Karpas-422 (cell line): ENCODE results near the gene IZUMO2. TPM values are rescaled to one million over a fixed set of nuclear protein-coding genes. Genes with fewer than 3 reads are reported as not detected.

ENCODE experiments used
- DNase-seq: peaks from one replicate; pipeline ENCODE4 v3.0.0-alpha.2; 2015
- H2AFZ ChIP-seq: fragments of 200-600 bp; sonication (generic); 2 replicates; pipeline ENCODE4 v1.6.1; 2014; ENCODE audit warnings: antibody characterized with exemption, low read length, mixed read lengths
- H3K27ac ChIP-seq: fragments of 200-600 bp; sonication (generic); 2 replicates; pipeline ENCODE4 v1.5.1; 2014; ENCODE audit warnings: mild to moderate bottlenecking, low read length, moderate library complexity
- H3K27me3 ChIP-seq: fragments of 200-600 bp; sonication (generic); 2 replicates; pipeline ENCODE4 v1.6.1; 2014; ENCODE audit warnings: low read length, mixed read lengths
- H3K36me3 ChIP-seq: fragments of 200-600 bp; sonication (generic); 2 replicates; pipeline ENCODE4 v1.6.1; 2014; ENCODE audit warnings: low read length, mixed read lengths; ENCODE audit not compliant: insufficient read depth
- H3K4me1 ChIP-seq: fragments of 200-600 bp; sonication (generic); 2 replicates; pipeline ENCODE4 v1.6.1; 2014; ENCODE audit warnings: mild to moderate bottlenecking, low read length, mixed read lengths
- H3K4me2 ChIP-seq: fragments of 200-600 bp; sonication (generic); 2 replicates; pipeline ENCODE4 v1.6.1; 2014; ENCODE audit warnings: low read length, low read depth, mild to moderate bottlenecking; ENCODE audit not compliant: poor library complexity, severe bottlenecking
- H3K4me3 ChIP-seq: fragments of 200-600 bp; sonication (generic); 2 replicates; pipeline ENCODE4 v1.5.1; 2014; ENCODE audit warnings: mild to moderate bottlenecking, antibody characterized with exemption, low read length, mixed read lengths
- H3K79me2 ChIP-seq: fragments of 200-600 bp; sonication (generic); 2 replicates; pipeline ENCODE4 v1.6.1; 2014; ENCODE audit warnings: mild to moderate bottlenecking, low read length, mixed read lengths
- H3K9ac ChIP-seq: fragments of 200-600 bp; sonication (generic); 2 replicates; pipeline ENCODE4 v1.6.0; 2014; ENCODE audit warnings: low read length
- H3K9me2 ChIP-seq: fragments of 200-600 bp; sonication (generic), shearing (Covaris generic); replicated peaks from 2 replicates; pipeline ENCODE4 v1.6.0; 2014; ENCODE audit warnings: mild to moderate bottlenecking, low read length, moderate library complexity; ENCODE audit not compliant: insufficient read depth
- H3K9me3 ChIP-seq: fragments of 300-700, 200-600 bp; sonication (generic); 2 replicates; pipeline ENCODE4 v1.6.1; 2014; ENCODE audit warnings: low read length, mixed read lengths
- H4K20me1 ChIP-seq: fragments of 200-600 bp; sonication (generic); 2 replicates; pipeline ENCODE4 v1.6.1; 2014; ENCODE audit warnings: mild to moderate bottlenecking, antibody characterized with exemption, low read length, low read depth; ENCODE audit not compliant: insufficient read depth
- total RNA-seq: library from RNA; depleted of rRNA; stranded (reverse); fragments of >200 nt; shearing (Covaris generic); gene quantifications from 2 replicates; pipeline ENCODE4 v1.2.3, GENCODE V29; 2014; ENCODE audit warnings: low replicate concordance

Gene IZUMO2
- total RNA-seq, 1 experiment from 2014 or later, result not detected

GRCh38 chr19:50178320-50178719 is 15.2 kb upstream of the IZUMO2 start:
- H3K9me3 ChIP-seq, result peaks cover 3% of the 10 kb centered on the region; the same call in 1 of the 2 replicates
- no peaks in the 10 kb centered on the region for H3K79me2 ChIP-seq
- H3K27me3 ChIP-seq, result no peaks in the 10 kb centered on the region; the same call in 1 of the 2 replicates
- H3K4me2 ChIP-seq, result no peak overlapping the region
- no peak overlapping the region for H3K27ac ChIP-seq
- H3K4me1 ChIP-seq, result no peaks in the 10 kb centered on the region
- no peak for DNase-seq
- no peak overlapping the region for H2AFZ ChIP-seq
- H3K9me2 ChIP-seq, result no peaks in the 10 kb centered on the region
- no peaks in the 10 kb centered on the region for H4K20me1 ChIP-seq
- H3K36me3 ChIP-seq, result no peaks in the 10 kb centered on the region
- H3K9ac ChIP-seq, result no peak overlapping the region
- no peak overlapping the region for H3K4me3 ChIP-seq

- Histone ChIP-seq H3K36me3 (no peaks in the 10 kb centered on the region), H3K9ac (no peak overlapping the region), H3K27me3 (no peaks in the 10 kb centered on the region; the same call in 1 of the 2 replicates)
Measured at GRCh38 chr19:50176775-50177174, 13.7 kb upstream of the IZUMO2 start.

GRCh38 chr19:50175924-50176323 is 12.8 kb upstream of the IZUMO2 start:
- Histone ChIP-seq H3K9ac (no peak overlapping the region), H2AFZ (no peak overlapping the region; the same call in 1 of the 2 replicates), H3K4me2 (no peak overlapping the region)

More at GRCh38 chr19:50176775-50177174, 13.7 kb upstream of the IZUMO2 start:
- Histone ChIP-seq H3K4me2 (no peak overlapping the region), H3K27ac (no peak overlapping the region), H2AFZ (no peak overlapping the region), H3K9me3 (peaks cover 3% of the 10 kb centered on the region; the same call in 1 of the 2 replicates), H3K4me1 (no peaks in the 10 kb centered on the region), H3K9me2 (no peaks in the 10 kb centered on the region), H3K79me2 (no peaks in the 10 kb centered on the region), H4K20me1 (no peaks in the 10 kb centered on the region), H3K4me3 (no peak overlapping the region)
- DNase-seq, result no peak

GRCh38 chr19:50174100-50174793 is 11.2 kb upstream of the IZUMO2 start:
- no peak overlapping the region for H3K9ac ChIP-seq
- no peak overlapping the region for H2AFZ ChIP-seq
- H3K79me2 ChIP-seq, result no peaks in the 10 kb centered on the region
- H3K4me1 ChIP-seq, result no peaks in the 10 kb centered on the region
- H3K9me3 ChIP-seq, result peaks cover 3% of the 10 kb centered on the region; the same call in 1 of the 2 replicates
- no peak overlapping the region for H3K4me2 ChIP-seq
- H3K27me3 ChIP-seq, result no peaks in the 10 kb centered on the region; the same call in 1 of the 2 replicates
- no peaks in the 10 kb centered on the region for H3K36me3 ChIP-seq
- no peak overlapping the region for H3K27ac ChIP-seq
- H3K9me2 ChIP-seq, result no peaks in the 10 kb centered on the region
- no peak for DNase-seq
- no peaks in the 10 kb centered on the region for H4K20me1 ChIP-seq
- H3K4me3 ChIP-seq, result no peak overlapping the region

More at GRCh38 chr19:50175924-50176323, 12.8 kb upstream of the IZUMO2 start:
- no peak overlapping the region for H3K27ac ChIP-seq
- peaks cover 3% of the 10 kb centered on the region; the same call in 1 of the 2 replicates for H3K9me3 ChIP-seq
- H3K27me3 ChIP-seq, result no peaks in the 10 kb centered on the region; the same call in 1 of the 2 replicates
- DNase-seq, result no peak
- H4K20me1 ChIP-seq, result no peaks in the 10 kb centered on the region
- no peak overlapping the region for H3K4me3 ChIP-seq
- H3K4me1 ChIP-seq, result no peaks in the 10 kb centered on the region
- no peaks in the 10 kb centered on the region for H3K79me2 ChIP-seq
- H3K9me2 ChIP-seq, result no peaks in the 10 kb centered on the region
- H3K36me3 ChIP-seq, result no peaks in the 10 kb centered on the region

GRCh38 chr19:50173127-50173526 is 10.0 kb upstream of the IZUMO2 start:
- no peaks in the 10 kb centered on the region for H3K79me2 ChIP-seq
- H3K9me2 ChIP-seq, result no peaks in the 10 kb centered on the region
- no peaks in the 10 kb centered on the region for H3K4me1 ChIP-seq
- no peaks in the 10 kb centered on the region for H4K20me1 ChIP-seq
- DNase-seq, result no peak
- H3K9ac ChIP-seq, result no peak overlapping the region
- no peaks in the 10 kb centered on the region for H3K36me3 ChIP-seq
- no peak overlapping the region for H3K4me3 ChIP-seq
- H3K27ac ChIP-seq, result no peak overlapping the region
- H3K27me3 ChIP-seq, result no peaks in the 10 kb centered on the region; the same call in 1 of the 2 replicates
- no peak overlapping the region for H3K4me2 ChIP-seq
- peaks cover 3% of the 10 kb centered on the region; the same call in 1 of the 2 replicates for H3K9me3 ChIP-seq
- no peak overlapping the region for H2AFZ ChIP-seq

- H3K4me1 ChIP-seq, result no peaks in the 10 kb centered on the region
- H3K9ac ChIP-seq, result no peak overlapping the region
- H3K27me3 ChIP-seq, result no peaks in the 10 kb centered on the region; the same call in 1 of the 2 replicates
- H3K27ac ChIP-seq, result no peak overlapping the region
- H3K4me3 ChIP-seq, result no peak overlapping the region
- H2AFZ ChIP-seq, result no peak overlapping the region
- H3K9me3 ChIP-seq, result peaks cover 3% of the 10 kb centered on the region; the same call in 1 of the 2 replicates
- no peaks in the 10 kb centered on the region for H3K9me2 ChIP-seq
- no peaks in the 10 kb centered on the region for H4K20me1 ChIP-seq
- H3K79me2 ChIP-seq, result no peaks in the 10 kb centered on the region
- DNase-seq, result no peak
- no peak overlapping the region for H3K4me2 ChIP-seq
- H3K36me3 ChIP-seq, result no peaks in the 10 kb centered on the region
Measured at GRCh38 chr19:50172726-50173125, 9.6 kb upstream of the IZUMO2 start.

GRCh38 chr19:50171752-50172151 is 8.7 kb upstream of the IZUMO2 start:
- Histone ChIP-seq H3K27ac (no peak overlapping the region), H3K4me1 (no peaks in the 10 kb centered on the region), H3K79me2 (no peaks in the 10 kb centered on the region), H3K9me2 (no peaks in the 10 kb centered on the region), H3K9ac (no peak overlapping the region), H3K9me3 (peaks cover 3% of the 10 kb centered on the region; the same call in 1 of the 2 replicates), H2AFZ (no peak overlapping the region), H4K20me1 (no peaks in the 10 kb centered on the region), H3K4me2 (no peak overlapping the region), H3K27me3 (no peaks in the 10 kb centered on the region; the same call in 1 of the 2 replicates), H3K36me3 (no peaks in the 10 kb centered on the region), H3K4me3 (no peak overlapping the region)
- no peak for DNase-seq

GRCh38 chr19:50167314-50167721 is 4.2 kb upstream of the IZUMO2 start:
- Histone ChIP-seq H3K4me1 (no peaks in the 10 kb centered on the region), H3K27ac (no peak overlapping the region), H3K9me2 (no peaks in the 10 kb centered on the region), H3K4me3 (no peak overlapping the region), H3K27me3 (no peaks in the 10 kb centered on the region), H3K36me3 (no peaks in the 10 kb centered on the region), H3K79me2 (no peaks in the 10 kb centered on the region), H4K20me1 (no peaks in the 10 kb centered on the region), H2AFZ (no peak overlapping the region), H3K9me3 (no peaks in the 10 kb centered on the region), H3K4me2 (no peak overlapping the region), H3K9ac (no peak overlapping the region)
- no peak for DNase-seq
